ENCODE results near the gene IGSF5. TPM values are rescaled to one million over a fixed set of nuclear protein-coding genes. Genes with fewer than 3 reads are reported as not detected.
A peak's percentile ranks its signal among the peaks of the same experiment; 100 is the strongest.

IGSF5 gene
- total RNA-seq, 2 experiments from 2014 or later, result not detected

DNA sequence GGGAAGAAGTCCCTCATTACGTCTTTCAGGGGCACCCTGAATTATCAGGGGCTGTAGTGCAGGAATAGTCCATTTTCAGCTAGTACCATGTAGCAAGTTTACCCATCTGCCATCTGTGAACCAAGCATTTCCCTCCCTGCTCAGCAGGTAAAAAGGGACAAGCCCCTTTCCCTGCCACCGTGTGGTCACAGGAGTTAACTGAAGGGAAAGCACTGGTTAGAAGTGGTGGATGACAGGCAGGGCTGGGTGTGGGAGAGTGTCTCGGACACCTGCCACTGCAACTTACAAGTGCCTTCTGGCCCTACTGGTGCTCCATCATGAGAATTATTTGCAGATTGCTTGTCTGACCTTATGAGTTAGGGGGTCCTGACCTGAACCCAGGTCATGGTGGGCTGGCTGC is 32.0 kb upstream of the IGSF5 start:
- ChIA-PET POLR2A (no interaction called here), CTCF (ENCODE audit: unreplicated experiment) (no interaction called here)
- H3K4me3 ChIP-seq (ENCODE audit: low read depth, low read length, poor library complexity, severe bottlenecking), result no peak overlapping the region
- no peak overlapping the region for H3K27ac ChIP-seq (ENCODE audit: low read depth, low read length, poor library complexity, severe bottlenecking)
- H3K9me3 ChIP-seq (ENCODE audit: low read length), result no peaks in the 10 kb centered on the region
- no peaks in the 10 kb centered on the region for H4K20me1 ChIP-seq (ENCODE audit: insufficient read depth, low read length)
- DNase-seq (ENCODE audit: low spot score), result no peak
- H3K79me2 ChIP-seq (ENCODE audit: insufficient read depth, low read depth, low read length), result no peaks in the 10 kb centered on the region
- no peak overlapping the region for H2AFZ ChIP-seq (ENCODE audit: low read length)
- intact Hi-C loops (cut with micrococcal nuclease; ENCODE audit: unreplicated experiment), result no loop called here
- no peak for TF ChIP-seq EZH2phosphoT487 (IDR thresholded peaks at IDR 0.05; ENCODE audit: borderline replicate concordance, low read depth, low read length)
- TF ChIP-seq, protein P1, sequence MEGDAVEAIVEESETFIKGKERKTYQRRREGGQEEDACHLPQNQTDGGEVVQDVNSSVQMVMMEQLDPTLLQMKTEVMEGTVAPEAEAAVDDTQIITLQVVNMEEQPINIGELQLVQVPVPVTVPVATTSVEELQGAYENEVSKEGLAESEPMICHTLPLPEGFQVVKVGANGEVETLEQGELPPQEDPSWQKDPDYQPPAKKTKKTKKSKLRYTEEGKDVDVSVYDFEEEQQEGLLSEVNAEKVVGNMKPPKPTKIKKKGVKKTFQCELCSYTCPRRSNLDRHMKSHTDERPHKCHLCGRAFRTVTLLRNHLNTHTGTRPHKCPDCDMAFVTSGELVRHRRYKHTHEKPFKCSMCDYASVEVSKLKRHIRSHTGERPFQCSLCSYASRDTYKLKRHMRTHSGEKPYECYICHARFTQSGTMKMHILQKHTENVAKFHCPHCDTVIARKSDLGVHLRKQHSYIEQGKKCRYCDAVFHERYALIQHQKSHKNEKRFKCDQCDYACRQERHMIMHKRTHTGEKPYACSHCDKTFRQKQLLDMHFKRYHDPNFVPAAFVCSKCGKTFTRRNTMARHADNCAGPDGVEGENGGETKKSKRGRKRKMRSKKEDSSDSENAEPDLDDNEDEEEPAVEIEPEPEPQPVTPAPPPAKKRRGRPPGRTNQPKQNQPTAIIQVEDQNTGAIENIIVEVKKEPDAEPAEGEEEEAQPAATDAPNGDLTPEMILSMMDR (conservative IDR thresholded peaks at IDR 0.05; ENCODE audit: low read length), result 0 out of 2 replicates have a peak, but pooled peaks have one; percentile 15
- H3K4me2 ChIP-seq (ENCODE audit: low read length), result no peak overlapping the region
- H3K9me2 ChIP-seq (ENCODE audit: insufficient read depth, low read length), result no peaks in the 10 kb centered on the region
- BruUV-seq (replicated peaks), result no TSS peak
- H3K36me3 ChIP-seq (ENCODE audit: insufficient read depth, low read length), result no peaks in the 10 kb centered on the region
- H3K4me1 ChIP-seq (ENCODE audit: insufficient read depth, low read length, poor library complexity, severe bottlenecking), result no peaks in the 10 kb centered on the region

GRCh38 chr21:39713905-39714304 is 31.1 kb upstream of the IGSF5 start:
- DNase-seq (ENCODE audit: low spot score), result no peak
- Histone ChIP-seq H2AFZ (ENCODE audit: low read length) (no peak overlapping the region), H3K4me1 (ENCODE audit: insufficient read depth, low read length, poor library complexity, severe bottlenecking) (no peaks in the 10 kb centered on the region), H4K20me1 (ENCODE audit: insufficient read depth, low read length) (no peaks in the 10 kb centered on the region), H3K36me3 (ENCODE audit: insufficient read depth, low read length) (no peaks in the 10 kb centered on the region), H3K79me2 (ENCODE audit: insufficient read depth, low read depth, low read length) (no peaks in the 10 kb centered on the region), H3K4me3 (ENCODE audit: low read depth, low read length, poor library complexity, severe bottlenecking) (no peak overlapping the region), H3K27ac (ENCODE audit: low read depth, low read length, poor library complexity, severe bottlenecking) (no peak overlapping the region), H3K9me2 (ENCODE audit: insufficient read depth, low read length) (no peaks in the 10 kb centered on the region), H3K4me2 (ENCODE audit: low read length) (no peak overlapping the region), H3K9me3 (ENCODE audit: low read length) (no peaks in the 10 kb centered on the region)
- intact Hi-C loops (cut with micrococcal nuclease; ENCODE audit: unreplicated experiment), result no loop called here
- TF ChIP-seq EZH2phosphoT487 (IDR thresholded peaks at IDR 0.05; ENCODE audit: borderline replicate concordance, low read depth, low read length), result no peak
- TF ChIP-seq, protein P1 (conservative IDR thresholded peaks at IDR 0.05; ENCODE audit: low read length), result no peak
- no TSS peak for BruUV-seq (replicated peaks)
- POLR2A ChIA-PET, result no interaction called here
- CTCF ChIA-PET (ENCODE audit: unreplicated experiment), result no interaction called here

GRCh38 chr21:39714331-39714730 is 30.7 kb upstream of the IGSF5 start:
- BruUV-seq (replicated peaks), result no TSS peak
- H3K79me2 ChIP-seq (ENCODE audit: insufficient read depth, low read depth, low read length), result no peaks in the 10 kb centered on the region
- no peaks in the 10 kb centered on the region for H3K9me3 ChIP-seq (ENCODE audit: low read length)
- CTCF ChIA-PET (ENCODE audit: unreplicated experiment), result no interaction called here
- DNase-seq (ENCODE audit: low spot score), result no peak
- H3K4me2 ChIP-seq (ENCODE audit: low read length), result no peak overlapping the region
- no peak overlapping the region for H3K27ac ChIP-seq (ENCODE audit: low read depth, low read length, poor library complexity, severe bottlenecking)
- no peak for TF ChIP-seq EZH2phosphoT487 (IDR thresholded peaks at IDR 0.05; ENCODE audit: borderline replicate concordance, low read depth, low read length)
- TF ChIP-seq, protein P1 (conservative IDR thresholded peaks at IDR 0.05; ENCODE audit: low read length), result no peak
- no peak overlapping the region for H2AFZ ChIP-seq (ENCODE audit: low read length)
- POLR2A ChIA-PET, result no interaction called here
- no peaks in the 10 kb centered on the region for H3K9me2 ChIP-seq (ENCODE audit: insufficient read depth, low read length)
- H3K4me1 ChIP-seq (ENCODE audit: insufficient read depth, low read length, poor library complexity, severe bottlenecking), result no peaks in the 10 kb centered on the region
- no peak overlapping the region for H3K4me3 ChIP-seq (ENCODE audit: low read depth, low read length, poor library complexity, severe bottlenecking)
- intact Hi-C loops (cut with micrococcal nuclease; ENCODE audit: unreplicated experiment), result no loop called here
- H3K36me3 ChIP-seq (ENCODE audit: insufficient read depth, low read length), result no peaks in the 10 kb centered on the region
- no peaks in the 10 kb centered on the region for H4K20me1 ChIP-seq (ENCODE audit: insufficient read depth, low read length)
